ENCODE measurements around the gene METTL4.

DNA sequence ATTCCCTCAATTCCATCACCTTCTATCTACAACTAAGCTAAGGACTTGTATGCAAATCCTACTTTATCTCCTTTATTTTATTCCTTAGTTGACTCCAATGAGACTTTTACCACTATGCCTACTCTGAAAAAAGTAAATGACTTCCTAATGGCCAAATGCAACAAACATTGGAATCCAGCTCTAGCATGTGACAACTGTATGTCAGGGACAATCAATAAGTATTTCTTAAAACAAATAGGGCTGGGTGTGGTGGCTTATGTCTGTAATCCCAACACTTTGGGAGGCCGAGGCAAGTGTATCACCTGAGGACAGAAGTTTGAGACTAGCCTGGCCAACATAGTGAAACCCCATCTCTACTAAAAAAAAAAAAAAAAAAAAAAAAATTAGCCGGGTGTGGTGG lies 21.8 kb downstream of the METTL4 start:
- TF ChIP-seq POU5F1 (IDR thresholded peaks at IDR 0.05; ENCODE audit: low read depth, low read length) (no peak), EP300 (IDR thresholded peaks at IDR 0.05; ENCODE audit: borderline replicate concordance in 1 of 2, low read depth in 2 of 2, low read length in 2 of 2) (no peak), EGR1 (IDR thresholded peaks at IDR 0.05; ENCODE audit: borderline replicate concordance, low read depth, low read length) (no peak), JUN (IDR thresholded peaks at IDR 0.05; ENCODE audit: low read depth, low read length) (no peak), PHF8 (conservative IDR thresholded peaks at IDR 0.05; ENCODE audit: low read depth, low read length) (no peak), GTF2F1 (IDR thresholded peaks at IDR 0.05; ENCODE audit: borderline replicate concordance, low read depth, low read length) (no peak), POLR2A (IDR thresholded peaks at IDR 0.05; ENCODE audit: control extremely low read depth in 1 of 2, low read depth in 2 of 2, low read length in 2 of 2) (no peak), CREB1 (IDR thresholded peaks at IDR 0.05) (no peak), RNF2 (IDR thresholded peaks at IDR 0.05; ENCODE audit: borderline replicate concordance, low read depth, low read length, missing control alignments, poor library complexity, severe bottlenecking) (no peak), MAX (IDR thresholded peaks at IDR 0.05) (no peak), BACH1 (IDR thresholded peaks at IDR 0.05; ENCODE audit: low read length) (no peak), TBP (IDR thresholded peaks at IDR 0.05; ENCODE audit: low read depth, low read length) (no peak), CBX8 (IDR thresholded peaks at IDR 0.05; ENCODE audit: borderline replicate concordance, low read depth, low read length) (no peak)
- TF ChIP-seq, protein P1, sequence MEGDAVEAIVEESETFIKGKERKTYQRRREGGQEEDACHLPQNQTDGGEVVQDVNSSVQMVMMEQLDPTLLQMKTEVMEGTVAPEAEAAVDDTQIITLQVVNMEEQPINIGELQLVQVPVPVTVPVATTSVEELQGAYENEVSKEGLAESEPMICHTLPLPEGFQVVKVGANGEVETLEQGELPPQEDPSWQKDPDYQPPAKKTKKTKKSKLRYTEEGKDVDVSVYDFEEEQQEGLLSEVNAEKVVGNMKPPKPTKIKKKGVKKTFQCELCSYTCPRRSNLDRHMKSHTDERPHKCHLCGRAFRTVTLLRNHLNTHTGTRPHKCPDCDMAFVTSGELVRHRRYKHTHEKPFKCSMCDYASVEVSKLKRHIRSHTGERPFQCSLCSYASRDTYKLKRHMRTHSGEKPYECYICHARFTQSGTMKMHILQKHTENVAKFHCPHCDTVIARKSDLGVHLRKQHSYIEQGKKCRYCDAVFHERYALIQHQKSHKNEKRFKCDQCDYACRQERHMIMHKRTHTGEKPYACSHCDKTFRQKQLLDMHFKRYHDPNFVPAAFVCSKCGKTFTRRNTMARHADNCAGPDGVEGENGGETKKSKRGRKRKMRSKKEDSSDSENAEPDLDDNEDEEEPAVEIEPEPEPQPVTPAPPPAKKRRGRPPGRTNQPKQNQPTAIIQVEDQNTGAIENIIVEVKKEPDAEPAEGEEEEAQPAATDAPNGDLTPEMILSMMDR (IDR thresholded peaks at IDR 0.05; ENCODE audit: control extremely low read depth in 1 of 3, insufficient read depth in 1 of 3, low read depth in 1 of 3, low read length in 3 of 3) = no peak

Data from H1 (cell line).